HG02678 (cell line): Measurements from ENCODE around the gene AP1B1.
"Not testable (repeated sequence)": the region's sequence is repeated elsewhere in the genome, so short reads cannot be mapped to it uniquely, and the experiment has no call there.

Experiments
- ATAC-seq: cut with Tn5 transposase; IDR thresholded peaks from one replicate; pipeline ENCODE4 v1.9.1; 2021; ENCODE audit warnings: mild to moderate bottlenecking, moderate library complexity; ENCODE audit not compliant: unreplicated experiment

The AP1B1 gene

DNA sequence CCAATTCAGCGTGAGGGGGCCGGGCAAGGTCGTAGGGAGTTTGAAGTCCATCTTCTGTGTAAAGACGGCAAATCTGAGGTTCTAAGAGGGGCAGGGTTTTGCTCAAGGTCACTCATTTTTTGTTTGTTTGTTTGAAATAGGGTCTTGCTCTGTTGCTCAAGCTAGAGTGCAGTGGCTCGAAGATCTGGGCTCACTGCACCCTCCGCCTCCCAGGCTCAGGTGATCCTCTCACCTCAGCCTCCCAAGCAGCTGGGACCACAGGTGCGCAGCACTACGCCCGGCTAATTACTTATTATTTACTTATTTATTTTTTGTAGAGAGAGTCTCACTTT is 355 bp upstream of the AP1B1 start:
- no peak for ATAC-seq

DNA sequence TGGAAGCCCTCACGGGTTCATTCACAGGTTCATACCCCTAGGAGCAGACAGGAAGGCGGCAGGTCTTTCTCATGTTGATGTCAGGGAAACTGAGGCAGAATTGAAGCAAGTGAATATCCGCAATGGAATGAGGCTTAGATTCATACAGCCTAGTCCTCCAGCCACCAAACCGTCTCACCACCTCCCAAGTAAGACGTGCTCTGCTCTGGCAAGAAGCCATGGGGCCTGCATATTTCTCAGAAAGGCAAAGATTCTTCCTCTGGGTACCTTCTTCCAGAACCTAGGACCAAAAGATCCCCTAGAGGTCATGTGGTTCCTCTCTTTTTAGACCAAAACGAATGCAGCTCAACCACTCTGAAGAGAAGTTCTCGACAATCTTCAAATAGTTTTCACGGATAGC is 1.7 kb downstream of the AP1B1 start:
- no peak for ATAC-seq

DNA sequence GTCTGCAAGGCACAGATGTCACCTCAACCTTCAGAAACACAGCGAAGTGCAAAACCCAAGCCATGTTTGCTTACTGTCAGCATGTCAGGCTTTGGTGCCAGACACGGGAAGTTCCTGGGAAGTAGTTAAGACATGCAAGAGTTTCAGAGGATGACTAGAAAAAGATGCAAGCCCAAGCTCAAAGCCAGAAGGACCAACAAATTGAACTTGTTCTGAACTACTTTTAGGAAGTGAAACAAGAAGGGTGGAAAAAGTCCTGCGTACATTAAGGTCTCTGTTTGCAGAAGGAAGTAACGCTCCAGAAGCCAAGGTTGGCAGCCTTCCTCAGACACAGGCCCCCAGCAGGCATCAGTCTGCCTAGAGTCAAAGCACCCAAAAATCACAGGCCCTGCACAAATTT is 2.6 kb downstream of the AP1B1 start:
- ATAC-seq, result no peak

DNA sequence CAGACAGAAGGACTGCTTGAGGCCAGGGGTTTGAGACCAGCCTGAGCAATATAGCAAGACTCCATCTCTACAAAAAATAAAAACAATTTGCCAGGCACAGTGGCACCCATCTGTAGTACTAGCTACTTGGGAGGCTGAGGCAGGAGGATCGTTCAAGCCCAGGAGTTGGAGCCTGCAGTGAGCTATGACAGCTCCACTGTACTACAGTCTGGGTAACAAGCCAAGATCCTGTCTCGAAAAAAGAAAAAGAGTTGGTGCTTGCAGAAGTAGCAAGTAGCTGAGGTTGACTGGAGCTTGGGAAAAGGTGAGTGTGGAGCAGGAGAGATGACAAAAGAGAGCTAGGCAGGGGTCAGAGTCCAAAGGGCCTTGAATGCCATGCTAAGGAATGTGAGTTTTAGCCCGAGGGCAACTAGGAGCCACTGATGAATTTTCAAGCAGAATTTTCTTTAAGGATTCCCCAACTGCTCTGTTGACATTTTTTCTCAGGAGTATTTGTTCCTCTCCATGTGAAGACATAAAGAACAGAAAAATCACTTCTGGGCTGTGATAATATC is 3.1 kb downstream of the AP1B1 start:
- ATAC-seq, result no peak

DNA sequence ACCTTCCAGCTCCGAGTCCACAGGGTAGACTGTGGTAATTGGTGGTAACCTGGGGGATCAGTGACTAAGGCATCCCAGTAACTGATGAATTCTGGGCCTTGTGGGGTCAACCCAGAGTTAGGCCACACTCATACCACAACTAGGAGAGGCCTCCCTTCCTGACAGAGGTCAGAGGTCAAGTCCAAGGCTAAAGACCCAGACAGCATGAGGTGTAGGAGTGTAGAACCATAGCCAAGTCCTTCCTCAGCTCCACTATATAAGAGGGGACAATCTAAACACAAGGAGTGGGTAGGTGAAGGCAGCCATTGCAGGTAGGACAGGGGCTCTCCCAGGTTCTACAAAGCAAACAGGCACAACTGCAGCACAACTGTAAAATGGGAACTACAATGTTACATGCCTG is 4.6 kb downstream of the AP1B1 start:
- ATAC-seq, result no peak

DNA sequence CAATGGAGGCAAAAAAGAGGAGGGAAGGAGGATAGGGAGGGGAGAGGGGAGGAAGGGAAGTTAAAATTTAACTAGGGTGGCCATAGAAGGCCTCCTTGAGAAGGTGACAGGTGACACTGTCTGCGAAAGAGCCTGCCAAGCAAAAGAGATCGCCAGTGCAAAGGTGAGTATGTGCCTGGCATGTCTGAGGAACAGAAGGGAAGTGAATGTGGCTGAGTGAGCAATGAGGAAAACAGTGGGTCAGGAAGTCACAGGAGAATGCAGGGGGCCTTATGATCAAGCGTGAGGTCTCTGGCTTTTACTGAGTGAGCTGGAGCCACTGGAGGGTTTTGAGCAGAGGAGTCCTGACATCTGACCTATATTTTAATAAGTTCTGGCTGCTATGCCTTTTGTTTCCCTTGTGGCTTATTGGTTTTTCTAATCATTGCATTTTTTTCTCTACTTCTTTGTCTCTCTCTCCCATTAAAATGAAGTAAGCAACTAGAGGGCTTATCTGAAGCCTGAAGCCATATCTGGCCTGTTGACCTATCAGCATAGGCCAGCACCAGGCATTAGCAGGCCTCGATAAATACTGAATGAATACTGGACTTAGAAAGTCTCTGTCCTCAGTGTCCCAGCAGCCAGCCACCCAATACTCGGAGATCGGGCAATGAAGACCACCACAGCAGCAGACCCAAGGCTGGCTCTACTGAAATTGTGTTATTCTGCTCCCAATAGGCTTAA is 5.6 kb downstream of the AP1B1 start:
- ATAC-seq, result no peak

DNA sequence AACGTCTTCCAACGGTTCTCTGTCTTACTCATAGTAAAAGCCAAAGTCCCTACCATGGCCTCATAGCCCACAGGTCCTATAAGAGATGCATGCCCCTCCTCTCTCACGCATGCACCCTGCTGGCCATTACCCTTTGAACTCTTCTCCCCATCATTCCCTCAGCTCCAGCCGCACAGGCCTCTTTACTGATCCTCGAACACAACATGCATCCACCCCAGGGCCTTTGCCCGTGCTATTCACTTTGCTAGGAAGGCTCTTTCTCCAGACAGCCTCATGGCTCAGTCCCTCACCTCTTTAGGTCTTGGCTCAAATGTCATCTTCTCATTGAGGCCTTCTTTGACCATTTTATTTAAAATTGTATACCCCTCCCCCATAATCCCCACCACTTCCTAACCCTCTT is 7.5 kb downstream of the AP1B1 start:
- no peak for ATAC-seq

DNA sequence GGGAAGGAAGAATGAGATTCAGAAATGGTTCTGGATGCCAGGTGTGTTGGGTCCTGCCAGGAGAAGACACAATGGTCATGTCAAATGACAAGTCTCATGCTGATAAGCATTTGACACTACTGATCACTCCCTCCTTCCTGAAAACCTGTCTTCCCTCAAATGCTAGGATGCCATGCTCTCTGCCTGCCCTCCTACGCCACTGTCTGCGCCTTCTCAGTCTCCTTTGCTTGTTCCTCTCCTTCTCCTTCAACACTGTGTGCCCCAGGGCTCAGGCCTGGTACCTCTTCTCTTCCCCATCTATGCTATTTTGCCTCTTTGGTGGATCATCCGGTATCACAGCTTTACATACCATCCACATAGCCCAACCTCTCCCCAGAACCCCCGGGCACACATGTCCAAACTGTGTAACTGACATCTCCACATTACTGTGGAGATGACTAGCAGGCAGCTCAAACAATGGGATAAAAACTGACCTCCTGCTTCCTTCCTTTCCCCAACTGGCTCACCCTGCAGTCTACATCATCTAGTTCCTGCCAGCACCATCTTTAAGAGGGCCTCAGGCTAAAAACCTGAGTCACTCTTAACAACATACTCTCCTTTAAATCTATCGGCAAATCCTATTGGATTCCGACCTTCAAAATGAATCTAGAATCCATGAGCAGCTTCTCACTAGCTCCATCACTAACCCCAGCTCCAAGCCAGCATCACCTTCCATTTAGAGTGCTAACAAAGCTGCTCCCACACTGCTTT is 8.2 kb downstream of the AP1B1 start:
- no peak for ATAC-seq

DNA sequence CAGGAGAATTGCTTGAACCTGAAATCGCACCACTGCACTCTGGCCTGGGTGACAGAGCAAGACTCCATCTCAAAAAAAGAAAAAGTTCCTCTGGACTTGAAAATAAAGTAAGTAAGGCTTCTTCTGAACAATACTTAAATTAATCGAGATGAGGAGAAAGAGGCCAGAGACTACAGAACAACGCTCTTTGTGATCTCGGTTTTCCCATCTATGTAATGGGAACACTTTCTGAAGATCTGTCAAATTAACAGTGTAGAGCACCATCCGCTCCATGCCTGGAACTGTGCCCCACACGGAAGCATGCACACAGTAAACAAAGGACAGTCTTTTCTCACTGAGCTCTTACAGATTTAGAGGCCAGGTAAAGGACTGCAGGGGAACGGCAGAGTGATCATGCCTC is 9.1 kb downstream of the AP1B1 start:
- no peak for ATAC-seq

DNA sequence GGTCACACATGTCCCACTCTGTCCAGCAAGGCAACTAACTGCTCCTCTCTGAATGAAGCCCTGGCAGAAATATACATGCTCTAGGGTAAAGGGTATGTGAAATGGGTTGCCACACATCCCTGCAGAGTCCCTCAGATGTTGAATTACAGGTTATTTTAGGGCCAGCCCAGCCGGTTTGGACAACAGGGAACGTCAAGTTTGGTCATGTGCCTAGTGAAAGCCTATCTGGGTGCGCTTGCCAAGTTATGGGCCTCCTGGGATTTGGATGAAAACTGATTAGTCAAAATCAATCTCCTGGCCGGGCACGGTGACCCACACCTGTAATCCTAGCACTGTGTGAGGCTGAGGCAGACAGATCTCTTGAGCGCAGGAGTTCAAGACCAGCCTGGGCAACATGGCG is 10.4 kb downstream of the AP1B1 start:
- no peak for ATAC-seq

DNA sequence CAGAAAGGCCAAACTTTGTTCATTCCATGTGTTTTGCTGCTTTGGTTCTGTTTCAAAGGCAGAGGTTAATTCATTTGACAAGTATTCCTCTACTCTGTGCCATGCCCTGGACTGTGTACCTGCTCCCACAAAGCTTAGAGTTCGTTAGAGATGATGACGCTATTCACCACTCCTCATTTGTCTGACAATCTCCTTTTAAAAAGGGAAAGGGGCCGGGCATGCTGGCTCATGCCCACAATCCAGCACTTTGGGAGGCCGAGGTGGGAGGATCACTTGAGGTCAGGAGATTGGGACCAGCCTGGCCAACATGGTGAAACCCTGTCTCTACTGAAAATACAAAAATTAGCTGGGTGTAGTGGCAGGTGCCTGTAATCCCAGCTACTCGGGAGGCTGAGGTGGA is 11.7 kb downstream of the AP1B1 start:
- not testable (repeated sequence) for ATAC-seq

DNA sequence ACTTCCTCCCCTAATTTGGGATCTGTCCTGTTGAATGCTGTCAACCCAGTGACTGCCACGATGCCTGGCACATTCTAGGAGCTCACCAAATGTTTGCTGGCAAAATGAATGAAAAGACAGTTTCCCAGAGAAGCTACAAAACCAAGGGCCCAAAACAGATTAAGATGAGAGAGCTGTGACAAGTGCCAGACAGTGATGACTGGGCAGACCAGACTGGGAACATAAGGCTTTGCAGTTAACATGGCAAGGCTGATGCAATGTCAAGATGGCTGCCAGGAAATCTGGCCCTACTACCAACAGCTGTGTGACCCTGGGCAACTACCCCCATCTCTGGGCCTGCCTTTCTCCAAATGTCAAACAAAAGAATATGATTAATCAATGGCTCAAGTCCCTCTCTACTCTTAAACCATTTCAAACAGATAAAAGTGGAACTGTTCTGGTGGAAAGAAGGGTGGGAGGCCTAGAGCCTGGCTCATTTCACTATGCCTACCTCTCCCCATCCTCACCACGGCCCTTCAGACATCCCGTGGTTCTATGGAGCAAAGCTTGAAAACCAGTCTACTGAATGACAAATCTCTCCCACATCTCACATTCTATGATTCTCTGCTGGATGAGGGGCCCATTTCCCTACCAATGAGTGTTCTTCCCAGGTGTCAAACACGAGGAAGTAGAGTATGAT is 12.8 kb downstream of the AP1B1 start:
- no peak for ATAC-seq

DNA sequence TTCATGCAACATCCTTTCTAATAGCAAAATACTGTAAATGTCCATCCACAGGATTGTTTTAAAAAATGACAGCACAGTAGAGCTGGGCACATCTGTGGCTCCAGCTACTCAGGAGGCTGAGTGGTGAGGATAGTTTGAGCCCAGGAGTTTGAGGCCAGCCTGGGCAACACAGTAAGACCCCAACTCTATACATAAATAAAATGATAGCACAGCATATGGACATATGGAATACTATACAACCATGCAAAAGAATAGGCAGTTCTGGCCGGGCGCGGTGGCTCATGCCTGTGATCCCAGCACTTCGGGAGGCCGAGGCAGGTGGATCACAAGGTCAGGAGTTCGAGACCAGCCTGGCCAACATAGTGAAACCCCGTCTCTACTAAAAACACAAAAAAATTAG is 13.6 kb downstream of the AP1B1 start:
- ATAC-seq, result not testable (repeated sequence)

DNA sequence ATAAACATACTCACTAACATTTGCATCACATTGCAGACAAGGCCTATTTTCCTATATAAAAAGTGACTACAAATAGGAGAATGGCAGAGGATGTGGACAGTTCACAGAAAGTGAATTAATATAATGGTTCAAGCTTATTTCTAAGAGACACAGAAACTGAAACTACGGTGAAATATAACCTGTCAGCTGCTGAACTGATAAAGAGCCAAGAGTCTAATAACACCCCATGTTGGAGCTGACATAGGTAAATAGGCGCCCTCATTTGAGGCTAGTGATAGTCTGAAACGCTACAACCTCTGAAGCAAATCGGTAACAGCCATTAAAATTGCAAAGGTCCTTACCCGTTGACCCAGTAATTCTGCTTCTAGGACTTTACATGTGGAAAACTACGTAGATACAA is 14.0 kb downstream of the AP1B1 start:
- no peak for ATAC-seq

DNA sequence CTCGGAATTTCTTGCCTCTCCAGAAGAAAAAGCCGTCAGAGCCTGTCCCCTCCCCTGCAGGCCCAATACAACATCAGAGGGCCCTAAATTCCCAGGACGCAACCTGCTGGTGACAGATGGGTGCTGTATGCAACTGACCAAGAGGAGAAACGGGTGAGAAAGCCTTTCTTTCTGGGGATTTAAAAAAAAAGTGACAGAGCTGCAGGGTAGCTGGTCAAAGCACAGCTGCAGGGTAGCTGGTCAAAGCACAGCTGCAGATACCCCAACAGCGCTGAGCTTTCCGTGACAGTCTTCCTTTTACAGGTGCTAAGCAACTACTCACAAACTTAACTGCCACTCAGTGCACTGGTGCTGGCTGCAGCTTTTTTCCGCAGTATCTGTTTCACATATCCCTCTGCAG is 17.8 kb downstream of the AP1B1 start:
- no peak for ATAC-seq

DNA sequence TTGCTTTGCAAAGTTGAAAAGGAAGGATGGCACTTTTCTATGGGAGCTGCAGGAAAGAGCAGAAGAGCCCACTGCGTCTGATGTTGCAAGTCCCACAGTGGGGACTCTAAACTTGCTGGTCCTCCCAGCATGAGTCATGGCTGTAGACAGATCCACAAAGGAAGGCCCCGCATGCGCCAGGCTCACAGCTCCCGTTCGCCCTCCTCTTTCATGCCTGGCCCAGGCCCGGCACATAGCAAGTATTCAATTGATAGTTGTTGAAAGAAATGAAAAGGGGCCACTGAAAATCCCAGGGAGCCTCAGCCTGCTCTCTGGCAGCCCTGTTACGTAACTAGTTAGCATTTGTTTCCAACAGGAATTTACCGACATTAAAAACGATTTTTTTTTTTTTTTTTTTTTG is 18.9 kb downstream of the AP1B1 start:
- ATAC-seq, result no peak

DNA sequence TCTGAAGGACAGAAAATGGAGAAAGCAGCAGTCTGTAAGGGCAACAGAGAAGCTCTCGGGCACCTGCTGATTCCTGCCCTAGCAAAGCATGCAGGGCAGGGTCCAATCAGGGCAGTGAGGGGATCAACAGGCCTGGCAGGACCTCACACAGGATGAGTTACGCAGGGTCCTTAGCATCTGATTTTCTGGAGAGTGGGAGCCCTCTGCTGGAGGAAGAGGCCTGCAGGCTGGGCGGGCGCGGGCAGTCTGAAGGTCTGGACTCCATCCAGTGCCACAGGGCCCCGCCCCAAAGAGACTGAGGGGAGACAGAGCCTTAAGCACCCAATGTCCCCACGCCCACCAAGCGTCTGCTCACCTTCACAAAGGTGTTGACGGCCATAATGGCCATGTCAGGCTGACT is 28.9 kb downstream of the AP1B1 start:
- ATAC-seq, result no peak

DNA sequence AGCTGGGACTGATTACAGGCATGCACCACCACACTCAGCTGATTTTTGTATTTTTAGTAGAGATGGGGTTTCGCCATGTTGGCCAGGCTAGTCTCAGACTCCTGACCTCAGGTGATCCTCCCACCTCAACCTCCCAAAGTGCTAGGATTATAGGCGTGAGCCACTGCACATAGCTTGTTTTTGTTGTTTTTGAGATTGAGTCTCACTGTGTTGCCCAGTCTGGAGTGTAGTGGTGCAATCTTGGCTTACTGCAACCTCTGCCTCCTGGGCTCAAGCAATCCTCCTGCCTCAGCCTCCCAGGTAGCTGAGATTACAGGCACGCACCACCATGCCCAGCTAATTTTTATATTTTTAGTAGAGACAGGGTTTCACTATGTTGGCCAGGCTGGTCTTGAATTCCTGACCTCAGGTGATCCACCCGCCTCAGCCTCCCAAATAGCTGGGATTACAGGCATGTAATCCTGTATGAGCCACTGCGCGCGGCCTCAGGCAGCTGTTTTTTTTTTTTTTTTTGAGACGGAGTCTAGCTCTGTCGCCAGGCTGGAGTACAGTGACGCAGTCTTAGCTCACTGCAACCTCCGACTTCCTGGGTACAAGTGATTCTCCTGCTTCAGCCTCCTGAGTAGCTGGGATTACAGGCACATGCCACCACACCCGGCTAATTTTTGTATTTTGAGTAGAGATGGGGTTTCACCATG is 31.0 kb downstream of the AP1B1 start:
- not testable (repeated sequence) for ATAC-seq

DNA sequence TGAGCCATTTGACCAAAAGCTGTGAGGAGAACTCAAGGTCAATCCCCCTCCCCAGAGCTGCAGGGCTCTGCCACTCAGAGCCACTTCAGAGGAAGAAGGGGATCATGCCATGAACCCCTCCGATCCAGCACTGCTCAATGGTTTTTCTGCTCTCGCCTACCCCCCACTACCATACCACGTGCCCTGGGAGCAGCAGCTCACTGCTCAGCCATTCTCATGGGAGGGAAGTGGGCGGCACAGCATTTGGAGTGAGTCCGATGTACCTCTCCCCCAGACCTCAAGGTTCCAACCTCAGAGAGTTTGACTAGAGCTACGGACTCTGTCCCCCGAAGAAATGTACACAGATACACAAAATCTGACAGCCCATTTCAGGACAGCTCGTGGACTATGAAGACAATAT is 34.5 kb downstream of the AP1B1 start:
- no peak for ATAC-seq

DNA sequence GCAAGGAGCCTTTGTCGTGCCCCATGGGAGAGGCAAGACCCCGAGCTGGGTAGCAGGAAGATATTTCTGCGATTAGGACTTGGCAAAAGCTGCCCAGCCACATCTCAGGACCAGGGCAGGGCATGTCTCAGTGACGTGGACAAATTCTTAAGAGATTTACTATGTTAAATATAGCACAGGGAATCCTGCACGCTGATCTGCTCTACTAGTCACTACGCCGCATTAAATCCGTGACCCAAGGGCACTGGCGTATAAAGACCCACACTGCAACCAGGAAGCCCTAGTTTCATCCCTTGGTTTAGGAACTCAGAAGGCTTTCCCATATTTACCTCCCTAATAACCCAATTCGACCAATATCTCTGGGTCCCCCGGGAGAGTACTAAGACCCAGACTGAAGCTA is 35.1 kb downstream of the AP1B1 start:
- ATAC-seq, result no peak

DNA sequence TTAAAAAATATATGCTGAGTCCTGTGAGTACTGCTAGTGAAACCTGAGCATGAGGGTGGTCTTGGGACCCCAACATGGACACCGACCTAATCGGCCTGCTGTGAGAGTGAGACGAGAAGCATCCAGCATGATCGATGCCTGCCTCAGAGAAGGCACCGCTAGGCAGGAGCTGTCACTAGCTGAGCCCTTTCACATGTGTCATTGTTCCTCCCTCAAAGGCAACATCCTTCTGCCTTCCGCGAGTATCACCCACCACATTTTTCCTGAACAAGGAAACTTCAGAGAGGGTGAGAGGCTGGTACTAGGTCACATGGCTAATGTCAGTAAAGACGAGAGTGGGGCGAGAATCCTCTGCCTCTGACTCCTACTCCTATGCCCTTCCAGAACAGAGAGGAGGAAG is 35.6 kb downstream of the AP1B1 start:
- ATAC-seq, result no peak
